Measurements from ENCODE around the gene PDLIM5.

Gene PDLIM5

GRCh38 chr4:94461506-94461905 is 9.8 kb downstream of the PDLIM5 start:
- DNase-seq (ENCODE audit: low spot score): no peak
- TF ChIP-seq CTCF (IDR thresholded peaks at IDR 0.05; ENCODE audit: extremely low read depth, missing control alignments): no peak

GRCh38 chr4:94462572-94462971 is 10.8 kb downstream of the PDLIM5 start:
- no peak for TF ChIP-seq CTCF (IDR thresholded peaks at IDR 0.05; ENCODE audit: extremely low read depth, missing control alignments)
- no peak for DNase-seq (ENCODE audit: low spot score)

- no peak for DNase-seq (ENCODE audit: low spot score)
- no peak for TF ChIP-seq CTCF (IDR thresholded peaks at IDR 0.05; ENCODE audit: extremely low read depth, missing control alignments)
These were observed 12.0 kb downstream of the PDLIM5 start for GRCh38 chr4:94463771-94464170.

GRCh38 chr4:94466371-94466770 is 14.6 kb downstream of the PDLIM5 start:
- no peak for DNase-seq (ENCODE audit: low spot score)
- TF ChIP-seq CTCF (IDR thresholded peaks at IDR 0.05; ENCODE audit: extremely low read depth, missing control alignments): no peak

- DNase-seq (ENCODE audit: low spot score): no peak
- no peak for TF ChIP-seq CTCF (IDR thresholded peaks at IDR 0.05; ENCODE audit: extremely low read depth, missing control alignments)
These were observed 15.2 kb downstream of the PDLIM5 start for GRCh38 chr4:94466923-94467322.

GRCh38 chr4:94468093-94468769 is 16.5 kb downstream of the PDLIM5 start:
- no peak for DNase-seq (ENCODE audit: low spot score)
- no peak for TF ChIP-seq CTCF (IDR thresholded peaks at IDR 0.05; ENCODE audit: extremely low read depth, missing control alignments)

- no peak for DNase-seq (ENCODE audit: low spot score)
- TF ChIP-seq CTCF (IDR thresholded peaks at IDR 0.05; ENCODE audit: extremely low read depth, missing control alignments): no peak
These were observed 17.6 kb downstream of the PDLIM5 start for GRCh38 chr4:94469221-94469784.
